NCI-H2107 treated with DMSO at 0.1 percent for 48 hours (cell line): ENCODE data around the gene PCDHA6.
"Not testable (repeated sequence)": the region's sequence is repeated elsewhere in the genome, so short reads cannot be mapped to it uniquely, and the experiment has no call there.

Experiments used
- DNase-seq: peaks from one replicate; lab custom pipeline; 2025; ENCODE audit not compliant: unreplicated experiment; lab: John Stamatoyannopoulos, UW

PCDHA6 gene

DNA sequence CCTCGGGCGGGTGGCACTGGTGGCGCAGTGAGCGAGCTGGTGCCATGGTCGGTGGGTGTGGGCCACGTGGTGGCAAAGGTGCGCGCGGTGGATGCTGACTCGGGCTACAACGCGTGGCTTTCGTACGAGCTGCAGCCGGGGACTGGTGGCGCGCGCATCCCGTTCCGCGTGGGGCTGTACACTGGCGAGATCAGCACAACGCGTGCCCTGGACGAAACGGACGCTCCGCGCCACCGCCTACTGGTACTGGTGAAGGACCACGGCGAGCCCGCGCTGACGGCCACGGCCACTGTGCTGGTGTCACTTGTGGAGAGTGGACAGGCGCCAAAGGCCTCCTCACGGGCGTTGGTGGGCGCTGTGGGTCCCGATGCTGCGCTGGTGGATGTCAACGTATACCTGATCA lies 18.9 kb upstream of the PCDHA6 start:
- no peak for DNase-seq

DNA sequence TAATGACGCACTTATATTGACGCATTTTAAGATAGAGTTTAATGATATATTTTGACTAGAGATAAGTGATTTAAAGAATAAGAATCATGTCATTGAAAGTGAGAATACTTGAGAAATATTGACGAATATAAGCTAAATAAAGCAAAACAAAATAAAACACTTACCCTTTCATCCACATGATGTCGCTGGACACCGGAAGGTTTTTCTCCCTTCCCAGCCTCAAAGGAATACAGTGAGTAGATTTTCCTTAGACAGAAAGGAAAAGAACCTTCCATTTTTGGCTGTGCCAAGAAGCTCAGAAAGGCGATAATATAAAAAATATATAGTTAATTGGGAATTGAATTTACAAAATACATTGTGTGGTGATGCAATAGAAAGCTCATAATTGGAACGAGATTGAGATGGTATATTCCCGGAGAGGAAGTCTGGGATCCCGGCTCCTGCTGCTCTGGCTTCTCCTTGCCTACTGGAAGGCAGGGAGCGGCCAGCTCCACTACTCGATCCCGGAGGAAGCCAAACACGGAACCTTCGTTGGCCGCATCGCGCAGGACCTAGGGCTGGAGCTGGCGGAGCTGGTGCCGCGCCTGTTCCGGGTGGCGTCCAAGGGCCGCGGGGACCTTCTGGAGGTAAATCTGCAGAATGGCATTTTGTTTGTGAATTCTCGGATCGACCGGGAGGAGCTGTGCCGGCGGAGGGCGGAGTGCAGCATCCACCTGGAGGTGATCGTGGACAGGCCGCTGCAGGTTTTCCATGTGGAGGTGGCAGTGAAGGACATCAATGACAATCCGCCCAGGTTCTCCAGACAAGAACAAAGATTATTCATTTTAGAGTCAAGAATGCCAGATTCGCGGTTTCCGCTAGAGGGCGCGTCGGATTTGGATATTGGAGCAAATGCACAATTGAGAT lies 6.1 kb upstream of the PCDHA6 start, which contains the start of gene PCDHA5:
Gene PCDHA5, plus strand, starts transcription at position 239 of the 906 bp plus-strand sequence.
- no peak for DNase-seq

DNA sequence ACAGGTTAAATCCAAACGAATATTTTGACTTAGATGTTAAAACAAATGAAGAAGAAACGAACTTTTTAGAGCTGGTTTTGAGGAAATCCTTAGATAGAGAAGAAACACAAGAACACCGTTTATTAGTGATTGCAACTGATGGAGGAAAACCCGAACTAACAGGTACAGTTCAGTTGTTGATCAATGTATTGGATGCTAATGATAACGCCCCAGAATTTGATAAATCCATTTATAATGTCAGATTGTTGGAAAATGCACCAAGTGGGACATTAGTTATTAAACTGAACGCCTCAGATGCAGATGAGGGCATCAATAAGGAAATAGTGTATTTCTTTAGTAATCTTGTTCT lies 5.5 kb upstream of the PCDHA6 start:
- no peak for DNase-seq

DNA sequence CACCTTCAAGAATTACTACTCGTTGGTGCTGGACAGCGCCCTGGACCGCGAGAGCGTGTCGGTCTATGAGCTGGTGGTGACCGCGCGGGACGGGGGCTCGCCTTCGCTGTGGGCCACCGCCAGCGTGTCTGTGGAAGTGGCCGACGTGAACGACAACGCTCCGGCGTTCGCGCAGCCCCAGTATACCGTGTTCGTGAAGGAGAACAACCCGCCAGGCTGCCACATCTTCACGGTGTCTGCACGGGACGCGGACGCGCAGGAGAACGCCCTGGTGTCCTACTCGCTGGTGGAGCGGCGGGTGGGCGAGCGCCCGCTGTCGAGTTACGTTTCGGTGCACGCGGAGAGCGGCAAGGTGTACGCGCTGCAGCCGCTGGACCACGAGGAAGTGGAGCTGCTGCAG lies 4.8 kb upstream of the PCDHA6 start:
- DNase-seq: not testable (repeated sequence)

DNA sequence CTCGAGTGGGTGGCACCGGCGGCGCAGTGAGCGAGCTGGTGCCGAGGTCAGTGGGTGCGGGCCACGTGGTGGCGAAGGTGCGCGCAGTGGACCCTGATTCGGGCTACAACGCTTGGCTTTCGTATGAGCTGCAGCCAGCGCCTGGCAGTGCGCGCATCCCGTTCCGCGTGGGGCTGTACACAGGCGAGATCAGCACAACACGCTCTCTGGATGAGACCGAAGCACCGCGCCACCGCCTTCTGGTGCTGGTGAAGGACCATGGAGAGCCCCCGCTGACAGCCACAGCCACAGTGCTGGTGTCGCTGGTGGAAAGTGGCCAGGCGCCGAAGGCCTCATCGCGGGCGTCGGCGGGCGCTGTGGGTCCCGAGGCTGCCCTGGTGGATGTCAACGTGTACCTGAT lies 4.3 kb upstream of the PCDHA6 start:
- no peak for DNase-seq

DNA sequence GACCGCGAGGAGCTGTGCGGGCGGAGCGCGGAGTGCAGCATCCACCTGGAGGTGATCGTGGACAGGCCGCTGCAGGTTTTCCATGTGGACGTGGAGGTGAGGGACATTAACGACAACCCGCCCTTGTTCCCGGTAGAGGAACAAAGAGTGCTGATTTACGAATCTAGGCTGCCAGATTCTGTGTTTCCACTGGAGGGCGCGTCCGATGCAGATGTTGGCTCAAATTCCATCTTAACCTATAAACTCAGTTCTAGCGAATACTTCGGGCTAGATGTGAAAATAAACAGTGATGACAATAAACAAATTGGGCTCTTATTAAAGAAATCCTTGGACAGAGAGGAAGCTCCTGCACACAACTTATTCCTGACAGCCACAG lies 590 bp downstream of the PCDHA6 start:
- DNase-seq: no peak

DNA sequence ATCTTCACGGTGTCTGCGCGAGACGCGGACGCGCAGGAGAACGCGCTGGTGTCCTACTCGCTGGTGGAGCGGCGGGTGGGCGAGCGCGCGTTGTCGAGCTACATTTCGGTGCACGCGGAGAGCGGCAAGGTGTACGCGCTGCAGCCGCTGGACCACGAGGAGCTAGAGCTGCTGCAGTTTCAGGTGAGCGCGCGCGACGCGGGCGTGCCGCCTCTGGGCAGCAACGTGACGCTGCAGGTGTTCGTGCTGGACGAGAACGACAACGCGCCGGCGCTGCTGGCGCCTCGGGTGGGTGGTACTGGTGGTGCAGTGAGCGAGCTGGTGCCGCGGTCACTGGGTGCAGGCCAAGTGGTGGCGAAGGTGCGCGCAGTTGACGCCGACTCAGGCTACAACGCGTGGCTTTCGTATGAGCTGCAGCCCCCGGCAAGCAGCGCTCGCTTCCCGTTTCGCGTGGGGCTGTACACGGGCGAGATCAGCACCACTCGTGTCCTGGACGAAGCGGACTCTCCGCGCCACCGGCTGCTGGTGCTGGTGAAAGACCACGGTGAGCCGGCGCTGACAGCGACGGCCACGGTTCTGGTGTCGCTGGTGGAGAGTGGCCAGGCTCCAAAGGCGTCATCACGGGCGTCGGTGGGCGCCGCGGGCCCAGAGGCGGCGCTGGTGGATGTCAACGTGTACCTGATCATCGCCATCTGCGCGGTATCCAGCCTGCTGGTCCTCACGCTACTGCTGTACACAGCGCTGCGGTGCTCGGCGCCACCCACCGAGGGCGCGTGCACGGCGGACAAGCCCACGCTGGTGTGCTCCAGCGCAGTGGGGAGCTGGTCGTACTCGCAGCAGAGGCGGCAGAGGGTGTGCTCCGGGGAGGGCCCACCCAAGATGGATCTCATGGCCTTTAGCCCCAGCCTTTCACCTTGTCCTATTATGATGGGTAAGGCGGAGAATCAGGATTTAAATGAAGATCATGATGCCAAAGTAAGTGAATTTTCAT lies 2.0 kb downstream of the PCDHA6 start:
- DNase-seq: not testable (repeated sequence)

DNA sequence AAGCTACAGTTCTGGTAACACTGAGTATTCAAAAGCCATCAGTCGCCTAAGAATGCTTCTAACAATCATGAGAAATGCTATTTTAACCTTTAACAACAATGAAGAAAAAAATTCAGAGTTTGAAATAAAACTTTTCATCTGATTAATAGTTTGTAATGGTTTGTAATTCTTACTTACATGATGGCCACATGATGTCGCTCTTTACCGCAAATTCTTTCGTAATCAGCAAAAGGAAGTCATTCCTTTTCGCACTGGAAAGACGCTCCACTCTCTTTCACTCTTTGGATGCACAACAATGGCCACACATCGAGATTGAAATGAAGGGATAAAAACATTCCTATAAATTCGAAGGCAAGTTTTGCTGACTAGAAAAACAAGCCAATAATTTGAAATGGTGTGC lies 6.2 kb downstream of the PCDHA6 start, which contains the start of gene PCDHA7:
Gene PCDHA7, plus strand, starts transcription at position 277 of the 400 bp plus-strand sequence. Its CDS starts 115 bp downstream, at position 392.
- DNase-seq: no peak

DNA sequence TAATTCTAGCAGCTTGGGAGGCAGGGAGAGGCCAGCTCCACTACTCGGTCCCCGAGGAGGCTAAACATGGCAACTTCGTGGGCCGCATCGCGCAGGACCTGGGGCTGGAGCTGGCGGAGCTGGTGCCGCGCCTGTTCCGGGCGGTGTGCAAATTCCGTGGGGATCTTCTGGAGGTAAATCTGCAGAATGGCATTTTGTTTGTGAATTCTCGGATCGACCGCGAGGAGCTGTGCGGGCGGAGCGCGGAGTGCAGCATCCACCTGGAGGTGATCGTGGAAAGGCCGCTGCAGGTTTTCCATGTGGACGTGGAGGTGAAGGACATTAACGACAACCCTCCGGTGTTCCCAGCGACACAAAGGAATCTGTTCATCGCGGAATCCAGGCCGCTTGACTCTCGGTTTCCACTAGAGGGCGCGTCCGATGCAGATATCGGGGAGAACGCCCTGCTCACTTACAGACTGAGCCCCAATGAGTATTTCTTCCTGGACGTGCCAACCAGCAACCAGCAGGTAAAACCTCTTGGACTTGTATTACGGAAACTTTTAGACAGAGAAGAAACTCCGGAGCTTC lies 6.8 kb downstream of the PCDHA6 start:
- DNase-seq: not testable (repeated sequence)

DNA sequence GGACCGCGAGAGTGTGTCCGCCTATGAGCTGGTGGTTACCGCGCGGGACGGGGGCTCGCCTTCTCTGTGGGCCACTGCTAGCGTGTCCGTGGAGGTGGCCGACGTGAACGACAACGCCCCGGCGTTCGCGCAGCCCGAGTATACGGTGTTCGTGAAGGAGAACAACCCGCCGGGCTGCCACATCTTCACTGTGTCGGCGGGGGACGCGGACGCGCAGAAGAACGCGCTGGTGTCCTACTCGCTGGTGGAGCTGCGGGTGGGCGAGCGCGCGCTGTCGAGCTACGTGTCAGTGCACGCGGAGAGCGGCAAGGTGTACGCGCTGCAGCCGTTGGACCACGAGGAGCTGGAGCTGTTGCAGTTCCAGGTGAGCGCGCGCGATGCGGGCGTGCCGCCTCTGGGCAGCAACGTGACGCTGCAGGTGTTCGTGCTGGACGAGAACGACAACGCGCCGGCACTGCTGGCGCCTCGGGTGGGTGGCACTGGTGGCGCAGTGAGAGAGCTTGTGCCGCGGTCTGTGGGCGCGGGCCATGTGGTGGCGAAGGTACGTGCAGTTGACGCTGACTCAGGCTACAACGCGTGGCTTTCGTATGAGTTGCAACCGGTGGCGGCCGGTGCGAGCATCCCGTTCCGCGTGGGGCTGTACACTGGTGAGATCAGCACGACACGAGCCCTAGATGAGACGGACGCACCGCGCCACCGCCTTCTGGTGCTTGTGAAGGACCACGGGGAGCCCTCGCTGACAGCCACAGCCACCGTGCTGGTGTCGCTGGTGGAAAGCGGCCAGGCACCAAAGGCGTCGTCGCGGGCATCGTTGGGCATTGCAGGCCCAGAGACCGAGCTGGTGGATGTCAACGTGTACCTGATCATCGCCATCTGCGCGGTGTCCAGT lies 8.1 kb downstream of the PCDHA6 start:
- no peak for DNase-seq

DNA sequence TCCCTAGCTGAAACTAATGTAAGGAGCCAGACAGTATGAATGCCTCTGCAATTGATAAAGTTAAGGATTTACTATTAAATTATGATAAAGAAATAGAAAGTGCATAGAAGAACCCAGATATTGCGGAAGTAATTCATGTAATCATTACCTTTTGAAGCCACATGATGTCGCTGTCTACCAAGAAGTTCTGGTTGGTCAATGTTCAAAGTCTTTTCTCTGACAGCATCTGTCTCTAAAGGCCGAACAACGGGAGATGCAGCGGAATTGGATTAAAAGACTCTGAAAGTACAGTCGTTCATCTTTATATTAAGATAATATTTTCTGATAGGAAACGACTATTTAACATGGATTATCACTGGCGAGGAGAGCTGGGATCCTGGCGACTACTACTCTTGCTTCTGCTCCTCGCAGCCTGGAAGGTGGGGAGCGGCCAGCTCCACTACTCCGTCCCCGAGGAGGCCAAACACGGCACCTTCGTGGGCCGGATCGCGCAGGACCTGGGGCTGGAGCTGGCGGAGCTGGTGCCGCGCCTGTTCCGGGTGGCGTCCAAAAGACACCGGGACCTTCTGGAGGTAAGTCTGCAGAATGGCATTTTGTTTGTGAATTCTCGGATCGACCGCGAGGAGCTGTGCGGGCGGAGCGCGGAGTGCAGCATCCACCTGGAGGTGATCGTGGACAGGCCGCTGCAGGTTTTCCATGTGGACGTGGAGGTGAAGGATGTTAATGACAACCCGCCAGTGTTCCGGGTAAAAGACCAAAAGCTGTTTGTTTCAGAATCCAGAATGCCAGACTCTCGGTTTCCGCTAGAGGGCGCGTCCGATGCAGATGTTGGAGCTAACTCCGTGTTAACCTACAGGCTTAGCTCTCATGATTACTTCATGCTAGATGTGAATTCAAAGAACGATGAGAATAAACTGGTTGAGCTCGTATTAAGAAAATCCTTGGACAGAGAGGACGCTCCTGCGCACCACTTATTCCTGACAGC lies 13.5 kb downstream of the PCDHA6 start, which contains the start of gene PCDHA8:
Gene PCDHA8, plus strand, starts transcription at position 210 of the 985 bp plus-strand sequence. Its CDS starts 135 bp downstream, at position 345.
- no peak for DNase-seq

DNA sequence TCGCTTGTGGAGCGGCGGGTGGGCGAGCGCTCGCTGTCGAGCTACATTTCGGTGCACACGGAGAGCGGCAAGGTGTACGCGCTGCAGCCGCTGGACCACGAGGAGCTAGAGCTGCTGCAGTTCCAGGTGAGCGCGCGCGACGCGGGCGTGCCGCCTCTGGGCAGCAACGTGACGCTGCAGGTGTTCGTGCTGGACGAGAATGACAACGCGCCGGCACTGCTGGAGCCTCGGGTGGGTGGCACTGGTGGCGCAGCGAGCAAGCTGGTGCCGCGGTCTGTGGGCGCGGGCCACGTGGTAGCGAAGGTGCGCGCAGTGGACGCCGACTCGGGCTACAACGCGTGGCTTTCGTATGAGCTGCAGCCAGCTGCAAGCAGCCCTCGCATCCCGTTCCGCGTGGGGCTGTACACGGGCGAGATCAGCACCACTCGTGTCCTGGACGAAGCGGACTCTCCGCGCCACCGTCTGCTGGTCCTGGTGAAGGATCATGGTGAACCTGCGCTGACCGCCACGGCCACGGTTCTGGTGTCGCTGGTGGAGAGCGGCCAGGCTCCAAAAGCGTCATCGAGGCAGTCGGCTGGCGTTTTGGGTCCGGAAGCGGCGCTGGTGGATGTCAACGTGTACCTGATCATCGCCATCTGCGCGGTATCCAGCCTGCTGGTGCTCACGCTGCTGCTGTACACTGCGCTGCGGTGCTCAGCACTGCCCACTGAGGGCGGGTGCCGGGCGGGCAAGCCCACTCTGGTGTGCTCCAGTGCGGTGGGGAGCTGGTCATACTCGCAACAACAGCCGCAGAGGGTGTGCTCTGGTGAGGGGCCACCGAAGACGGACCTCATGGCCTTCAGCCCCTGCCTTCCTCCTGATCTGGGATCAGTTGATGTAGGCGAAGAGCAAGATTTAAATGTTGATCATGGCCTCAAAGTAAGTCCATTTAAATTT lies 15.3 kb downstream of the PCDHA6 start:
- no peak for DNase-seq

DNA sequence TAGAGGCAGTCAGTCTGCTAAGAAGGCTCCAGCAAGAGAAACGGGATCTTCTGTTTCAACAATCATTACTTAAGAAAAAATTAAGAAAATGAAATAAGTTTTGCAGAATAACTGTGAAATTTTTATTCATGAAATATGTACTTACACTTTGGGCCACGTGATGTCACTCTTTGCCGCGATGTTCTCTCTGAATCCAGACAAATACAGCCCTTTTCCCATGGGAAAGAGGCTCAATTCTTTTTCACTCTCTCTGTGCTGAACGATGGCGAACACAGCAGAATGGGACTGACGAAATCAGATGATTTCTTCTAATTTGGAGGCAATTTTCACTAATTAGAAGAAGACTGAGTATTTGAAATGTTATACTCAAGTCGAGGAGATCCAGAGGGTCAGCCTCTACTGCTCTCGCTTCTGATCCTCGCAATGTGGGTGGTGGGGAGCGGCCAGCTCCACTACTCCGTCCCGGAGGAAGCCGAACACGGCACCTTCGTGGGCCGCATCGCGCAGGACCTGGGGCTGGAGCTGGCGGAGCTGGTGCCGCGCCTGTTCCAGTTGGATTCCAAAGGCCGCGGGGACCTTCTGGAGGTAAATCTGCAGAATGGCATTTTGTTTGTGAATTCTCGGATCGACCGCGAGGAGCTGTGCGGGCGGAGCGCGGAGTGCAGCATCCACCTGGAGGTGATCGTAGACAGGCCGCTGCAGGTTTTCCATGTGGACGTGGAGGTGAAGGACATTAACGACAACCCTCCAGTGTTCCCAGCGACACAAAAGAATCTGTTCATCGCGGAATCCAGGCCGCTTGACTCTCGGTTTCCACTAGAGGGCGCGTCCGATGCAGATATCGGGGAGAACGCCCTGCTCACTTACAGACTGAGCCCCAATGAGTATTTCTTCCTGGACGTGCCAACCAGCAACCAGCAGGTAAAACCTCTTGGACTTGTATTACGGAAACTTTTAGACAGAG lies 20.7 kb downstream of the PCDHA6 start, which contains the start of gene PCDHA9:
Gene PCDHA9, plus strand, starts transcription at position 244 of the 964 bp plus-strand sequence. Its CDS starts 114 bp downstream, at position 358.
- not testable (repeated sequence) for DNase-seq

DNA sequence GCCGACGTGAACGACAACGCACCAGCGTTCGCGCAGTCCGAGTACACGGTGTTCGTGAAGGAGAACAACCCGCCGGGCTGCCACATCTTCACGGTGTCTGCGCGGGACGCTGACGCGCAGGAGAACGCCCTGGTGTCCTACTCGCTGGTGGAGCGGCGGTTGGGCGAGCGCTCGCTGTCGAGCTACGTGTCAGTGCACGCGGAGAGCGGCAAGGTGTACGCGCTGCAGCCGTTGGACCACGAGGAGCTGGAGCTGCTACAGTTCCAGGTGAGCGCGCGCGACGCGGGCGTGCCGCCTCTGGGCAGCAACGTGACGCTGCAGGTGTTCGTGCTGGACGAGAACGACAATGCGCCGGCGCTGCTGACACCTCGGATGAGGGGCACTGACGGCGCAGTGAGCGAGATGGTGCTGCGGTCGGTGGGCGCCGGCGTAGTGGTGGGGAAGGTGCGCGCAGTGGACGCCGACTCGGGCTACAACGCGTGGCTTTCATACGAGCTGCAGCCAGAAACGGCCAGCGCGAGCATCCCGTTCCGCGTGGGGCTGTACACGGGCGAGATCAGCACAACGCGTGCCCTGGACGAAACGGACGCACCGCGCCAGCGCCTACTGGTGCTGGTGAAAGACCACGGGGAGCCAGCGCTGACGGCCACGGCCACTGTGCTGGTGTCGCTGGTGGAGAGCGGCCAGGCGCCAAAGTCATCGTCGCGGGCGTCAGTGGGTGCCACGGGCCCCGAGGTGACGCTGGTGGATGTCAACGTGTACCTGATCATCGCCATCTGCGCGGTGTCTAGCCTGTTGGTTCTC lies 22.3 kb downstream of the PCDHA6 start:
- DNase-seq: not testable (repeated sequence)

DNA sequence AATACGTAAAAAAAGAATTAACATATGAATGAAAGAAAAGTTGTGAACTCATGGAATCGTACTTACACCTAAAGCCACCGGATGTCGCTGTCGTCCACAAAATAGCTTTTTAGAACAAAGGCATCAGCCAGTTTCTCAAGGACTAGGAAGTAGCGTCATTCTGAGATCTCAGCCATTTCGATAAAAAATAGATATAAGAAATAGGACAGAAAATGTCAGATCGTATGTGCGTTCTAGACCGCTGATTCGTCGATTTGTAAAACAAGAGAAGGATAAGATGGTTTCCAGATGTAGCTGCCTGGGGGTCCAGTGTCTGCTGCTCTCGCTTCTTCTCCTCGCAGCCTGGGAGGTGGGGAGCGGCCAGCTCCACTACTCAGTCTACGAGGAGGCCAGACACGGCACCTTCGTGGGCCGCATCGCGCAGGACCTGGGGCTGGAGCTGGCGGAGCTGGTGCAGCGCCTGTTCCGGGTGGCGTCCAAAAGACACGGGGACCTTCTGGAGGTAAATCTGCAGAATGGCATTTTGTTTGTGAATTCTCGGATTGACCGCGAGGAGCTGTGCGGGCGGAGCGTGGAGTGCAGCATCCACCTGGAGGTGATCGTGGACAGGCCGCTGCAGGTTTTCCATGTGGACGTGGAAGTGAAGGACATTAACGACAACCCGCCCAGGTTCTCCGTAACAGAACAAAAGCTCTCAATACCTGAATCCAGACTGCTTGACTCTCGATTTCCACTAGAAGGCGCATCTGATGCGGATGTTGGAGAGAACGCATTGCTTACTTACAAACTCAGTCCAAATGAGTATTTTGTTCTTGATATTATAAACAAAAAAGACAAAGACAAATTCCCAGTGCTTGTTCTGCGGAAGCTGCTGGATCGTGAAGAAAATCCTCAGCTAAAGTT lies 28.3 kb downstream of the PCDHA6 start, which contains the start of gene PCDHA10:
Gene PCDHA10, plus strand, starts transcription at position 126 of the 903 bp plus-strand sequence. Its CDS starts 152 bp downstream, at position 278.
- DNase-seq: no peak
